Measurements from ENCODE around the gene HPCAL1.

GRCh38 chr2:10271509-10271908 is 31.2 kb upstream of the HPCAL1 start:
- TF ChIP-seq CTCF (IDR thresholded peaks at IDR 0.05) (no peak), POLR2A (IDR thresholded peaks at IDR 0.05) (no peak)
